CD4-positive, alpha-beta T cell treated with Interleukin-12 subunit alpha and Interleukin-12 subunit beta, for 1 hour (primary cell): ENCODE data around the gene SUCLG2.
"Not testable (repeated sequence)": the region's sequence is repeated elsewhere in the genome, so short reads cannot be mapped to it uniquely, and the experiment has no call there.

Experiments used
- DNase-seq: peaks from one replicate; pipeline ENCODE4 v3.0.0-alpha.2; 2020

SUCLG2 gene

GRCh38 chr3:67605377-67605776, 49.0 kb downstream of the SUCLG2 start:
- DNase-seq, result no peak

GRCh38 chr3:67602816-67603215, 51.6 kb downstream of the SUCLG2 start:
- DNase-seq, result no peak

- peak; percentile 23 for DNase-seq
These were observed 52.3 kb downstream of the SUCLG2 start for GRCh38 chr3:67601919-67602608.

GRCh38 chr3:67601385-67601784, 53.0 kb downstream of the SUCLG2 start:
- DNase-seq, result no peak

GRCh38 chr3:67599821-67600220, 54.6 kb downstream of the SUCLG2 start:
- no peak for DNase-seq

GRCh38 chr3:67598814-67599556, 55.4 kb downstream of the SUCLG2 start:
- no peak for DNase-seq

GRCh38 chr3:67595424-67595823, 59.0 kb downstream of the SUCLG2 start:
- no peak for DNase-seq

- peak; percentile 13 for DNase-seq
These were observed 60.6 kb downstream of the SUCLG2 start for GRCh38 chr3:67593761-67594234.

GRCh38 chr3:67592057-67592456, 62.4 kb downstream of the SUCLG2 start:
- DNase-seq, result no peak

- DNase-seq, result no peak
These were observed 66.6 kb downstream of the SUCLG2 start for GRCh38 chr3:67587811-67588210.

- DNase-seq, result no peak
These were observed 67.1 kb downstream of the SUCLG2 start for GRCh38 chr3:67587301-67587700.

- not testable (repeated sequence) for DNase-seq
These were observed 69.8 kb downstream of the SUCLG2 start for GRCh38 chr3:67584608-67585007.

GRCh38 chr3:67580430-67581000, 73.9 kb downstream of the SUCLG2 start:
- DNase-seq, result no peak

GRCh38 chr3:67578416-67578815, 76.0 kb downstream of the SUCLG2 start:
- no peak for DNase-seq

- no peak for DNase-seq
These were observed 78.0 kb downstream of the SUCLG2 start for GRCh38 chr3:67576441-67576840.

- no peak for DNase-seq
These were observed 85.1 kb downstream of the SUCLG2 start for GRCh38 chr3:67569324-67569723.

- no peak for DNase-seq
These were observed 86.5 kb downstream of the SUCLG2 start for GRCh38 chr3:67567893-67568292.

- DNase-seq, result no peak
These were observed 89.4 kb downstream of the SUCLG2 start for GRCh38 chr3:67564973-67565372.

GRCh38 chr3:67564008-67564407, 90.4 kb downstream of the SUCLG2 start:
- DNase-seq, result no peak

GRCh38 chr3:67561667-67562394, 92.6 kb downstream of the SUCLG2 start:
- no peak for DNase-seq

- no peak for DNase-seq
These were observed 93.1 kb downstream of the SUCLG2 start for GRCh38 chr3:67561266-67561665.

- no peak for DNase-seq
These were observed 95.3 kb downstream of the SUCLG2 start for GRCh38 chr3:67559029-67559605.

- no peak for DNase-seq
These were observed 96.0 kb downstream of the SUCLG2 start for GRCh38 chr3:67558426-67558825.
